Fibroblast of lung (primary cell): ENCODE measurements around the gene ATG13. TPM values are rescaled to one million over a fixed set of nuclear protein-coding genes. Genes with fewer than 3 reads are reported as not detected.

Experiments
- DNase-seq, 2 donors: peaks; one replicate each; pipeline versions ENCODE4 v3.0.0 to v3.0.0-alpha.2; 2010; ENCODE audit warnings: low read depth in 2 of 2
- H2AFZ ChIP-seq: 2 replicates; pipeline ENCODE4 v1.5.1; 2012; ENCODE audit warnings: low read length, control low read depth, inconsistent platforms
- H3K27ac ChIP-seq: 2 replicates; pipeline ENCODE4 v1.5.1; 2011; ENCODE audit warnings: low read length, control low read depth; ENCODE audit not compliant: insufficient read depth
- H3K27me3 ChIP-seq: 2 replicates; pipeline ENCODE4 v1.5.1; 2011; ENCODE audit warnings: mild to moderate bottlenecking, low read length; ENCODE audit not compliant: control insufficient read depth, insufficient read depth
- H3K36me3 ChIP-seq: 2 replicates; pipeline ENCODE4 v1.5.1; 2011; ENCODE audit warnings: low read length; ENCODE audit not compliant: control insufficient read depth, insufficient read depth
- H3K4me1 ChIP-seq: 2 replicates; pipeline ENCODE4 v1.5.1; 2011; ENCODE audit warnings: low read length; ENCODE audit not compliant: control insufficient read depth, insufficient read depth; ENCODE audit errors: extremely low read depth
- H3K4me2 ChIP-seq: 2 replicates; pipeline ENCODE4 v1.5.1; 2011; ENCODE audit warnings: low read length, control low read depth; ENCODE audit not compliant: insufficient read depth; ENCODE audit errors: extremely low read depth
- H3K4me3 ChIP-seq, 4 experiments: fragments of 200-600 bp in 1 of 4; sonication (generic) in 1 of 4; replicated peaks in 1 of 4; 2 replicates each; pipeline ENCODE4 v1.5.1; 2011 to 2016; ENCODE audit warnings: low read length in 4 of 4, low read depth in 3 of 4, mild to moderate bottlenecking in 3 of 4, control low read depth in 2 of 4, inconsistent platforms in 1 of 4, mixed read lengths in 1 of 4; ENCODE audit not compliant: insufficient read depth in 1 of 4; ENCODE audit errors: control extremely low read depth in 1 of 4
- H3K79me2 ChIP-seq: 2 replicates; pipeline ENCODE4 v1.5.1; 2012; ENCODE audit warnings: mild to moderate bottlenecking, low read length, inconsistent platforms; ENCODE audit not compliant: control insufficient read depth, insufficient read depth
- H3K9ac ChIP-seq: 2 replicates; pipeline ENCODE4 v1.5.1; 2011; ENCODE audit warnings: mild to moderate bottlenecking, low read length, control low read depth; ENCODE audit not compliant: insufficient read depth
- H3K9me3 ChIP-seq: 2 replicates; pipeline ENCODE4 v1.5.1; 2012; ENCODE audit warnings: low read depth, low read length; ENCODE audit not compliant: control insufficient read depth, insufficient read depth
- H4K20me1 ChIP-seq: 2 replicates; pipeline ENCODE4 v1.5.1; 2011; ENCODE audit warnings: low read length; ENCODE audit not compliant: control insufficient read depth, insufficient read depth; ENCODE audit errors: extremely low read depth
- EZH2 ChIP-seq: IDR thresholded peaks from 2 replicates; pipeline ENCODE4 v1.5.1; 2012; ENCODE audit warnings: low read length, control low read depth, mild to moderate bottlenecking; ENCODE audit errors: missing control alignments
- polyA plus RNA-seq, 2 donors: library from polyadenylated mRNA; depleted of rRNA in 1 of 2; stranded (reverse) in 1 of 2; unstranded in 1 of 2; fragments of >200 nt; gene quantifications; 2 replicates each; pipeline ENCODE4 v1.2.1, GENCODE V29; 2011 to 2012; ENCODE audit warnings: missing spikeins in 1 of 2
- total RNA-seq: library from RNA; depleted of rRNA; stranded (reverse); fragments of >200 nt; gene quantifications from 2 replicates; pipeline ENCODE4 v1.2.1, GENCODE V29; 2014
- TF ChIP-seq, protein P1 (sequence below), 2 donors: IDR thresholded peaks in 1 of 2; conservative IDR thresholded peaks in 1 of 2; 1 replicate in 1 of 2; 2 replicates in 1 of 2; pipeline ENCODE4 v1.5.1; 2011 to 2012; ENCODE audit warnings: low read length in 2 of 2, control low read depth in 1 of 2, inconsistent platforms in 1 of 2, low read depth in 1 of 2, mild to moderate bottlenecking in 1 of 2

The ATG13 gene
- total and polyA plus RNA-seq, 2 donors (not counting 1 experiment from before 2014, with no cell fraction given), result 44.9 to 67.4 TPM

DNA sequence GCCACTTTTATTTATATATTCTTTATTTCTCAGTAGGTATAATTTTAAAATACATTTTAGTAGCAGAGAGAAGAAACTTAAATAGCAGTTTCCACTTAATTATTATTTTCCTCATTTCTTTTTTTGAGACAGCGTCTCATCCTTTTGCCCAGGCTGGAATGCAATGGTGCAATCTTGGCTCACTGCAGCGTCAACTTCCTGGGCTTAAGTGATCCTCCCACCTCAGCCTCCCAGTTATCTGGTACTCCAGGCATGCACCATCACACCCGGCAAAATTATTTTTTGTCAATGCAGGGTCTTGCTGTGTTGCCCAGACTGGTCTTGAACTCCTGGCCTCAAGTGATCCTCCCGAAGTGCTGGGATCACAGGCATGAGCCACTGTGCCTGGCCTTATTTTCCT is 38.3 kb downstream of the ATG13 start:
- DNase-seq, result no peak
- H3K9me3 ChIP-seq, result no peaks in the 10 kb centered on the region
- H3K79me2 ChIP-seq, result no peaks in the 10 kb centered on the region
- no peak overlapping the region for H3K9ac ChIP-seq
- no peak overlapping the region for H3K4me3 ChIP-seq
- no peak for TF ChIP-seq EZH2
- TF ChIP-seq, protein P1, sequence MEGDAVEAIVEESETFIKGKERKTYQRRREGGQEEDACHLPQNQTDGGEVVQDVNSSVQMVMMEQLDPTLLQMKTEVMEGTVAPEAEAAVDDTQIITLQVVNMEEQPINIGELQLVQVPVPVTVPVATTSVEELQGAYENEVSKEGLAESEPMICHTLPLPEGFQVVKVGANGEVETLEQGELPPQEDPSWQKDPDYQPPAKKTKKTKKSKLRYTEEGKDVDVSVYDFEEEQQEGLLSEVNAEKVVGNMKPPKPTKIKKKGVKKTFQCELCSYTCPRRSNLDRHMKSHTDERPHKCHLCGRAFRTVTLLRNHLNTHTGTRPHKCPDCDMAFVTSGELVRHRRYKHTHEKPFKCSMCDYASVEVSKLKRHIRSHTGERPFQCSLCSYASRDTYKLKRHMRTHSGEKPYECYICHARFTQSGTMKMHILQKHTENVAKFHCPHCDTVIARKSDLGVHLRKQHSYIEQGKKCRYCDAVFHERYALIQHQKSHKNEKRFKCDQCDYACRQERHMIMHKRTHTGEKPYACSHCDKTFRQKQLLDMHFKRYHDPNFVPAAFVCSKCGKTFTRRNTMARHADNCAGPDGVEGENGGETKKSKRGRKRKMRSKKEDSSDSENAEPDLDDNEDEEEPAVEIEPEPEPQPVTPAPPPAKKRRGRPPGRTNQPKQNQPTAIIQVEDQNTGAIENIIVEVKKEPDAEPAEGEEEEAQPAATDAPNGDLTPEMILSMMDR (conservative IDR thresholded peaks at IDR 0.05 in 1 of 2, IDR thresholded peaks at IDR 0.05 in 1 of 2; ENCODE audit: low read depth in 1 of 2, low read length in 2 of 2), result no peak
- H3K4me1 ChIP-seq, result no peaks in the 10 kb centered on the region
- H3K36me3 ChIP-seq, result peaks cover 9% of the 10 kb centered on the region
- H3K27me3 ChIP-seq, result no peaks in the 10 kb centered on the region
- H2AFZ ChIP-seq, result no peak overlapping the region
- no peak overlapping the region for H3K27ac ChIP-seq
- no peaks in the 10 kb centered on the region for H4K20me1 ChIP-seq
- no peak overlapping the region for H3K4me2 ChIP-seq

DNA sequence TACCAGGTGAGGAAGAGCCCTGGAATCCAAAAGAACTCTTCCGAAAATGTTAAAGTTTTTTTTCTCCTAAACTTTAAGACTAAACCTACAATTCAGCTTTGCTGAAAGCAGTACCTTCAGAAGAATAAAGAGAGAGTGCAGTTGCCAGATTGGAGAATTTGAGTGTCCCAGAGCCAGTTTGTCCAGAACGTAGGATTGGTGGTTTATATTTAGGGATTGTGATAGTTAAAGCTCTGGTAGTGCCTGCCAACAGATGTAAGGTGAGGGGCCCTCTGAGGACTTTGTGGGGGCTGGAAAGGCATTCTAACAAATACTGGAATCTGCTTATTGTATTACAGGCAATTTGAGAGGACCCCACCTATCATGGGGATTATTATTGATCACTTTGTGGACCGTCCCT is 39.8 kb downstream of the ATG13 start:
- H3K27ac ChIP-seq, result no peak overlapping the region
- peaks cover 3% of the 10 kb centered on the region for H3K36me3 ChIP-seq
- no peaks in the 10 kb centered on the region for H3K27me3 ChIP-seq
- H3K4me1 ChIP-seq, result no peaks in the 10 kb centered on the region
- H3K4me3 ChIP-seq, result no peak overlapping the region
- TF ChIP-seq, protein P1 (conservative IDR thresholded peaks at IDR 0.05 in 1 of 2, IDR thresholded peaks at IDR 0.05 in 1 of 2; ENCODE audit: low read depth in 1 of 2, low read length in 2 of 2), result no peak
- no peak for TF ChIP-seq EZH2
- no peaks in the 10 kb centered on the region for H4K20me1 ChIP-seq
- DNase-seq, result no peak
- H3K4me2 ChIP-seq, result no peak overlapping the region
- H2AFZ ChIP-seq, result no peak overlapping the region
- H3K9me3 ChIP-seq, result no peaks in the 10 kb centered on the region
- no peak overlapping the region for H3K9ac ChIP-seq
- H3K79me2 ChIP-seq, result no peaks in the 10 kb centered on the region

DNA sequence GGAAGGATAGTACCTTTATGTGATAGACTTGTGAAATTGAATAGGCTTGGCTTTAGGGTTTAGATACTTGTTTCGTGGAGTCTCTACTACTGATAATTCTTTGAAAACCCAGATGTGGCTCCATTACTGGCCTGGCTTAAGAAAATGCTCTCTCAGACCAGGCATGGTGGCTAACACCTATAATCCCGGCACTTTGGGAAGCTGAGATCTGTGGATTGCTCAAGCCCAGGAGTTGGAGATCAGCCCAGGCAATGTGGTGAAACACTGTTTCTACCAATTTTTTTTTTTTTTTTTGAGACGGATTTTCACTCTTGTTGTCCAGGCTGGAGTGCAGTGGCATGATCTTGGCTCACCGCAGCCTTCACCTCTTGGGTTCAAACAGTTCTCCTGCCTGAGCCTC is 40.9 kb downstream of the ATG13 start:
- TF ChIP-seq, protein P1 (conservative IDR thresholded peaks at IDR 0.05 in 1 of 2, IDR thresholded peaks at IDR 0.05 in 1 of 2; ENCODE audit: low read depth in 1 of 2, low read length in 2 of 2), result no peak
- no peak for TF ChIP-seq EZH2
- Histone ChIP-seq H4K20me1 (no peaks in the 10 kb centered on the region), H3K4me2 (no peak overlapping the region), H3K9me3 (no peaks in the 10 kb centered on the region), H3K4me1 (no peaks in the 10 kb centered on the region), H3K27ac (no peak overlapping the region), H2AFZ (no peak overlapping the region), H3K4me3 (no peak overlapping the region), H3K9ac (no peak overlapping the region), H3K79me2 (no peaks in the 10 kb centered on the region), H3K27me3 (no peaks in the 10 kb centered on the region), H3K36me3 (peaks cover 2% of the 10 kb centered on the region)
- peak; percentile 68 to 85 for DNase-seq
